Measurements from ENCODE around the gene POLR2L. TPM values are rescaled to one million over a fixed set of nuclear protein-coding genes. Genes with fewer than 3 reads are reported as not detected.

The POLR2L gene
- total RNA-seq, 2 experiments from 2014 or later = 121 to 134 TPM

DNA sequence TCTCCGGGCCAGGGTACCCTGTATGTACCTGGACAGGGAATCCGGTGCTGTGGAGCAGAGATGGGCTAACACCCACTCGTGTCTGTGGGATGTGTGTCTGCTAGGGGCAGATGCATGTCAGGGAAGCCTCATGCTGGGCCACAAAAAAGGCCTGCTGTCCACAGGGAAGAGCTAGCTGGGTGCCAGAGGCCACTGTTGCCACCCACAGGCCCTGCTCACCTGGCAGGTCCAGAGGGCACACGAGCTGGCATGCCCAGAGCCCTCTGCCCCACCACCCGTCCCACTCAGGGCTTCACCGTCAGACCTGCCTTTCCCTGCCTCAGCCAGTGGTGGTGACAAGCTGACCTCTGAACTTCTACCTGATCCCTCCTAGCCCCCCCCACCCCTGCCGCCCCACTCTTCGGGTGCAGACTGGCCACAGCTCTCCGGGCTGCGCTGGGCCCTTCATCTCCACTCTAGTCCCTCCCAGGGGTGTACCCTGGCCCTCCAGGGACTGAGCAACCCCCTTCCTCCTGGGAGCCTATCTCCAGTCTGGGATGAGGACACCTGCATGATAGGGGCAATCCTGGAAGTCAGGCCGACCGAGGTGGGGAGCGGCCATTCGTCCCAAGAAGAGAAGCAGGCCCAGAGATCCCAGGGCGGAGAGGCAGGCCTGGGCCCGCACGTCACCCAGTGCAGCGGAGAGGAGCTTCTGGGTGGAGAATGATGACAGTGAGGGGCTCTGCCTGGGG, 45.6 kb downstream of the POLR2L start:
- H3K4me1 Mint-ChIP-seq = peaks cover 9% of the 10 kb centered on the region
- H3K36me3 Mint-ChIP-seq = peaks cover 8% of the 10 kb centered on the region
- H3K27ac Mint-ChIP-seq = peak overlapping the region; percentile 85
- H3K27me3 Mint-ChIP-seq = no peaks in the 10 kb centered on the region
- H3K4me3 Mint-ChIP-seq = peak overlapping the region; percentile 93
- DNase-seq = no peak
- no peaks in the 10 kb centered on the region for H3K9me3 Mint-ChIP-seq

DNA sequence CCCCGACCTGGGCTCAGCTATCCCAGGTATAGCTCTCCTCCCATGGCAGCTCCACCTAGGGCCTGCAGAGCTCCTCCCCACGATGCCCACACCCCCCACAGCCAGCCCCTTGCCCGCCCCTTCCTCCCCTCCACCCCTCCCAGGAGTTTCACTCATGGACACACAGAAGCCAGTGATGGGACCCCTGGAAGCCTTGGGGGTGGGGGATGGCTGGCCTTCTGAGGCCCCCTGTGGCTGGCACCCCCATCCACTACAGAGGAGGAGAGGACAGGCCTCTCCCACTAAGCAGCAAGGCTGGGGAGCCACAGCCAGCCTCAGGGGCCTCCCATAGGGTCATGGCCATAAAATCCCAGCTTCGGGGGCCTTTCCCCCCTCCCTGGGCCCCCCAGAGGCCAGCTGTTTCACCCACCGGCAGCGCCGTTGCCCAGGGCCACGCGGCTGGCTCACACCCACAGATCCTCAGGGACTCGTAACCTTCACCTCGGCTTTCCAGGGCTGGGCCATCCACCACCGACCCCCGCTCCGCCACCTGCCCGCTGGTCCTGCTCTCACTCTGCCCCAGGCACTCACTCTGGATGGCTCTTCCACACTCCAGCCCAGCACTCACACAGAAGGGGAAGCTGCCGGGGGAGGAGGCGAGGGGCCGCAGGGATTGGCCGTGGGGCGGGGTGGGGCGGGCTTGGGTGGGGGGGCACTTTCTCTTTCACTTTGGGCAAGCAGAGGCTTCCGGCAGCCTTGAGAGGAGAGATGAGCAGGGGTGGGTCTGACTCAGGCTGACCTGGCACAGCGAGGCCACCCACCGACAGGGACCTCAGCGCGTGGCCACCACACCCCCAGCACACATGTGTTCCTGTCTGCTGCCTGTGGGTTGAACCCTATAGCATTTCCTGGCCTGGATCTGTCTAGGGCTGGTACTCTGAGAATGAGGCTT, 46.4 kb downstream of the POLR2L start:
- Mint-ChIP-seq H3K27me3 (no peaks in the 10 kb centered on the region), H3K9me3 (no peaks in the 10 kb centered on the region), H3K36me3 (peaks cover 10% of the 10 kb centered on the region), H3K27ac (peak overlapping the region; percentile 85), H3K4me1 (peaks cover 9% of the 10 kb centered on the region), H3K4me3 (peak overlapping the region; percentile 93)
- DNase-seq = peak; percentile 86

DNA sequence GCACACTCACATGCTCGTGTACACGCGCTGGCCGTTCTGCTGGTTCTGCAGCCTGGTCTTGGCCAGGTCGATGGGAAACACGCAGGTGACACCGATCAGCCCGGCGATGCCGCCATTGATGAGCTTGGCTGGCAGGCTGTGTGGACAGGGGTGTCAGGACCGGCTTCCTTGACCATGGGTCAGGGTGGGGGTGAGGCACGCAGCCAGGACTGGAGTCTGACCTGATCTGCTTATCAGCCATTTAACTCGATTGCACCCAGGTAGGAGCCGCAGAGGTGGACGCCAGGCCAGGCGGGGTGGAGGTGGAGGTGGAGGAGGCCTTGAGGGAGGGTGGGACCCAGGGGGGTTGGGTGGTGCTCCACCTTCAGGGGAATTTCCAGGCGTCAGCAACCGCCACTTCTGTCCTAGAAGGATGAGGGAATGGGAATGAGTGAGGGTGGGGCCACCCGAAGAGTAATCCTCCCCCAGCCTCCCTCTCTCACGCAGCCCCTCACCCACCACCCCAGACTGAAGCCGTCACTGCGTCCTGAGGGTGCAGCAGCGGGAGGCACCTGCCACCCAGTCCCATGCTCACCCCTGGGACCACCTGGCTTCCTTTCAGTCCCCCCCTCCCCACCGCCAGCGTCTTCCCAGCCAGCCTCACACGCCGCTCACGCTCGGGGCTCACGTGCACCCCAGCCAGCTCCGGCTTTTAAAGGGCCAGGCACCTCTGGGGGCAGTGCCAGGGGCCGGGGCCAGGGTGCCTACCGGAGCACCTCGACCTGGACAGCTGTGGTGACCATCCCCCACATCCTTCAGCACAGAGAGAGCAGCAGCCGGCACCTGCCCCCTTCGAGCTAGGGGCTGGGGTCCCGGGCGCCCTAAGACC, 47.3 kb downstream of the POLR2L start:
- Mint-ChIP-seq H3K9me3 (no peaks in the 10 kb centered on the region), H3K27me3 (no peaks in the 10 kb centered on the region), H3K4me1 (peaks cover 9% of the 10 kb centered on the region), H3K36me3 (peaks cover 12% of the 10 kb centered on the region), H3K4me3 (peak overlapping the region; percentile 93), H3K27ac (no peak overlapping the region)
- no peak for DNase-seq

DNA sequence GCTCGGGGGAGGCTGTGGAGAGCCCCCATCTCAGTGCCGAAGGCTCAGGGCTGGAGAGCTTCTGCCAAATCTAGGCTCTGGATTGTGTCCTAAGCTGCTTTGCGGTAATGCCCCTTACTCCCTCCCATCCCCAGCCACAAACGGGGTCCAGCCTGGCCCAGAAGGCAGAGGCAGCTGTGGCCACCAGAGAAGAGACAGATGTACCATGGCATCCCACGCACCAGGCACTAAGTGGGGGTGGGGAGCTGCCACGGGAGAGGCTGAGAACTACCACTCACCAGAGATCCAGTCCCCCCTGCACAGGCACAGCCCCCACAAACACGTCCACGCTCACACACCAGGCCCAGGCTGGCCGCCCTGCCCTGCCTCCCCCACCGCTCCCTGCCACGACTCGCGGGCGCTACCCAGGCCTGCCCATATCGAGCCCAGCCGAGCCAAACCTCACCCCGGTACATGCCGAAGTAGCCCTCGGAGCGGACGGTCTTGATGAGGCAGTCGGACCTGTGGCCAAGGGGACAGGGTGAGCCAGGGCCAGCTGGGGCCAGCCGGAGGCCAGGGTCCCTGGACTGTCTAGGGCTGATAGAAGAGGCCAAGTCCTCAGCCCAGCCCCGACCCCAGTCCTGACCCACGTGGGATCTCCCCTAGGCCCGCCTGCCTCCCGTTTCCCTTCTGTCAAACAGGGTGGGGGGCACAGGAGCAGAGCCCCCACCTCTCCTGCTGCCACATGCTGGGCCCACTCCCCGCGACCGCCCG, 48.1 kb downstream of the POLR2L start:
- Mint-ChIP-seq H3K4me1 (peaks cover 9% of the 10 kb centered on the region), H3K9me3 (no peaks in the 10 kb centered on the region), H3K27ac (no peak overlapping the region), H3K4me3 (peak overlapping the region; percentile 62), H3K36me3 (peaks cover 12% of the 10 kb centered on the region), H3K27me3 (no peaks in the 10 kb centered on the region)
- no peak for DNase-seq

DNA sequence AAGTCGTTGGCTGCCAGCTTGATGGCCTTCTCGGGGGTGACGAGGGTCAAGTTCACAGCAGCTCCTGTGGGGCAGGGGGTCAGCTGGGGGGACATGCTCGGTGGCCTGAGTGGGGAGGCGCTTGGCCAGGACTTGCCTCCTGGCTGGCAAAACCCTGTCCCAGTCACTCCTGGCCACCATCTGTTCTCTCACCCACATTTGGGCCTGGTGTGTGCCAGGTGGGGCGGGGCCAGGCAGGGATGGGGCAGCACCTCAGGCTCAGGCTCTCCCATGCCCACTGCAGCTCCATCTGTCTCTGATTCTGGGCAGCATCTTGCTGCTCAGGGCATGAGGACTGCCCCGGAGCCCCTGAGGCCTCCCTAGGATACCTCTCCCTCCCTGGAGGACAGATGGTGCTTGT, 48.8 kb downstream of the POLR2L start:
- Mint-ChIP-seq H3K4me3 (peak overlapping the region; percentile 22), H3K9me3 (no peaks in the 10 kb centered on the region), H3K27me3 (no peaks in the 10 kb centered on the region), H3K4me1 (peaks cover 9% of the 10 kb centered on the region), H3K36me3 (peaks cover 12% of the 10 kb centered on the region), H3K27ac (no peak overlapping the region)
- DNase-seq = no peak

DNA sequence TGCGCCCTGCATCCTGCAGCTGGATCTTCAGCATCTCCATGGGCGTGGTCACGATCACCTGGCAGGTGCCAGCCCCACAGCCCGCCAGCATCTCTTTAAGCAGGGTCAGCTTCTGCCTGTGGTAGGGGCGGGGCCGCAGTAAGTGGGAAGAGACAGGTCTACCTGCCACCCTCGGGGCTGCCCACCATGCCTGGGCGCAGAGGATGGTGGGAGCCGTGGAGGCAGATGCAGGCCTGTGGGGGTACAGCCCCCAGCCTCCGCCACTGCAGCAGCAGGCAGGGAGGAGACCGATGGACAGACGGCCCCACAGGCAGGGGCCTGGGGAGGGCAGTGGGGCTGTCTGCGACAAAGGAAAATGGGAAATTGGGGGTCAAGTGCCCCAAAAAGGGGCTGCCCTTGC, 49.5 kb downstream of the POLR2L start:
- H3K9me3 Mint-ChIP-seq = no peaks in the 10 kb centered on the region
- H3K4me1 Mint-ChIP-seq = peaks cover 10% of the 10 kb centered on the region
- H3K4me3 Mint-ChIP-seq = no peak overlapping the region
- peaks cover 12% of the 10 kb centered on the region for H3K36me3 Mint-ChIP-seq
- H3K27me3 Mint-ChIP-seq = no peaks in the 10 kb centered on the region
- no peak overlapping the region for H3K27ac Mint-ChIP-seq
- no peak for DNase-seq

DNA sequence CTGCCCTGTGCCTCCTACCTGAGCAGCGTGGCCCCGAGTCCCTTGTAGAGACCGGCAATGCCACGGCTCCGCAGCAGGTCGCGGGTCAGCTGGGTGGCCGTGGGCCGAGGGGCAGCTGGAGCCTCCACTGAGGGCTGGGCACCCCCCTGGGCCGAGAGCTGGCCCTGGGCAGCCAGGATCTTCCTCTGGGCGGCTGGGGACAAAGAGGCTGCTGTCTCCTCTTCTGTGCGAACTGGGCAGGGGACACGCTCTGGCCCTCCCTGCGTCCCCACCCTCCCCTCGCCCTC, 49.9 kb downstream of the POLR2L start:
- H3K4me1 Mint-ChIP-seq = peaks cover 12% of the 10 kb centered on the region
- H3K9me3 Mint-ChIP-seq = no peaks in the 10 kb centered on the region
- H3K27ac Mint-ChIP-seq = no peak overlapping the region
- DNase-seq = no peak
- H3K27me3 Mint-ChIP-seq = no peaks in the 10 kb centered on the region
- H3K4me3 Mint-ChIP-seq = no peak overlapping the region
- H3K36me3 Mint-ChIP-seq = peaks cover 12% of the 10 kb centered on the region

DNA sequence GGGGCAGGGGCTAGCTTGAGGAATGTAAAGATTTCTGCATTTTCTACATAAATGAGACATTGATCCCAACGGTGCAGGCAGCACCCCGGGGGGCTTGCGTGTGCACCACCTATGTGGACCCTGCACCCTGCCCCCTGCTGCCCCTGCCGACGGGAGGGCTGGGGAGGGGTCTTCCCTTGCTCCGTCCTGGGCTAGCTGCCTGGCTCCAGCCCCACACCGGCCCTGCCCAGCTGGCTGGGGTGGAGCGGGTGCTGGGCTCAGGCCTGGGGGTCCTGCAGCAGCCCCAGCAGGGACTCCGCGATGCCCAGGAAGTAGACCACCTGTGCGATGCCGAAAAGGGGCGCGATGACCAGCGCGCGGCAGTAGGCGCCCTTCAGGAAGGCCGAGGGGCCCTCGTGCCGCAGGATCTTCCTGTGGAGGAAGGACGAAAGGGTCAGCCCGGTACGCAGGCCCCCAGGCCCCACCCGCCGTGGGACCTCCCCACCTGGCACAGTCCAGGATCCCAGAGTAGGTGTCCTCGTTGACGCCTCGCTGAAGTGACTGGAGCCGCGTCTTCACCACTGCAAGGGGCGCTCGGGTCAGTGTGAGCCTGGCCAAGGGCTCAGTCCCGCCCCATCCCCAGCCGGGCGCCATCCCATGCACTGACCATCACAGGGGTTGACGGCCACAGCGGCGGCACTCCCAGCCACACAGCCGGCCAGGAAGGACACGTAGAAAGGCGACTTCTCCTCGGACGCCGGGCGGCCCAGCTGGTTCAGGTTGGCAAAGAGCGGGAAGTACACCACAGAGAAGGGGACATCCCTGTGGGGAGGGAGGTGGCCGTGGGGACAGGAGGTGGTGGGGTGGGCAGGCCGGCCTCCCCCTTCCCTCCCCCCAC, 50.4 kb downstream of the POLR2L start:
- H3K36me3 Mint-ChIP-seq = peaks cover 12% of the 10 kb centered on the region
- no peaks in the 10 kb centered on the region for H3K9me3 Mint-ChIP-seq
- H3K4me3 Mint-ChIP-seq = no peak overlapping the region
- H3K27ac Mint-ChIP-seq = no peak overlapping the region
- DNase-seq = no peak
- peaks cover 11% of the 10 kb centered on the region for H3K4me1 Mint-ChIP-seq
- no peaks in the 10 kb centered on the region for H3K27me3 Mint-ChIP-seq

DNA sequence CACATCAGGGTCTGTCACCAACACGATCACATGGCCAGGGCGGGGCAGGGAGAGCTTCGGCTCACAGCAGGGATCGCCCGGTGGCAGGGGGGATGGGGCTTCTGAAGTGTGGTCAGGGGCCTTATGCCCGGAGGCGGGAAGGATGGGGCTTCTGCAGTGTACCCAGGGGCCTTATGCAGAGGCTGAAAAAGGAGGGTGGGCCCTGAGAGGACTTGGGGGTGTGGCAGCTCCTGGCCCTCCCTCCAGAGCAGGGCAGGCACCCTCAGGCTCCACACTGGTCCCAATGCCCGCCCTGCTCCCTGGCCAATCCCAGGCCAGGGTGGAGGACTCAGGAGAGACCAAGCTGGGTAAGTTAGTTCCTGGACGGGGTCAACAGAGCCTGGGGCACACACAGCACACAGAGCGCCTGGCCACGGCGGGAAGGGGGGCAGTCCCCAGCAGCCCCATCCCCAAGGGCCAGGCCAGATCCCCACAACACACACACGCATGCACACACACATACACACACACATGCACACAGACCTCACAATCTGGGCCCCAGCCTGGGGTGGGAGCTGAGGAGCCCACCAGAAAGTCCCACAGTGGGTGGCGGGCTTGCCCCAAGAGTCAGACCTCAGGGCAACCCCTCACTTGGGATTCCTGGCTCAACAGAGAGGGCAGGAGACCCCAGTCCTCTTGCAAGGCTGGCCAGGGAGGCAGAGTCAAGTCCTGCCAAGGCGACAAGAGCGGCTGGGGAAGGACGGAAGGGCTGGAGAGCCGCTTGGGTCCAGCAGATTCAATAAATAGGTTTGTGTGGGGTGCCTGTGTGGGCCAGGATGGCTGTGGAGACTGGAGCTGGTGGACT, 51.4 kb downstream of the POLR2L start:
- peaks cover 10% of the 10 kb centered on the region for H3K36me3 Mint-ChIP-seq
- H3K4me3 Mint-ChIP-seq = no peak overlapping the region
- DNase-seq = no peak
- H3K9me3 Mint-ChIP-seq = no peaks in the 10 kb centered on the region
- H3K27me3 Mint-ChIP-seq = no peaks in the 10 kb centered on the region
- peaks cover 7% of the 10 kb centered on the region for H3K4me1 Mint-ChIP-seq
- H3K27ac Mint-ChIP-seq = no peak overlapping the region

DNA sequence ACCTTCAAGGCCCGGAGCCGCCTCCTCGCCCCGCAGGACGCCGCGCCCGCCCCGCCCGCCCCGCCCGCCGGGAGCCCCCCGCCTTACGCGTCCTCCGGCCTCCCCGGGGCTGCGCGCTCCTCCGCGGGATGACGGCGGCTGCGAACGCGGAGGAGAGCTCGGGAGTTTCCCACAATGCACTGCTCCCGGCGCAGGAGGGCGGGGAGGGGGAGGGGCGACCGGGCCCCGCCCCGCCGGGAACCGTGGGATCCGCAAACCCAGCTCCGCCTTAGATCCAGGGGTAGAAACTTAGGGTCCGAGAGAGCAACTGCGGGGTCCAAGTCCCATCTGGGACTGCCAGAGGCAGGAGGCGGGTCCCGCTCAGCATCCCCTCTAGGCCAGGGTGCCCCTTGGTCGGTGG, 52.4 kb downstream of the POLR2L start, which contains the start of gene CEND1:
CEND1 (minus strand) TSS at position 148 of the 400 bp plus-strand sequence. CDS start 1,514 bp downstream, outside the sequence.
- peak; percentile 52 for DNase-seq
- peak within 1 kb of the TSS; percentile 25 for H3K4me3 Mint-ChIP-seq
- H3K36me3 Mint-ChIP-seq = peaks cover 10% of the 10 kb centered on the region
- no peaks in the 10 kb centered on the region for H3K9me3 Mint-ChIP-seq
- no peaks in the 10 kb centered on the region for H3K27me3 Mint-ChIP-seq
- H3K27ac Mint-ChIP-seq = no peak within 1 kb of the TSS
- peaks cover 5% of the 10 kb centered on the region for H3K4me1 Mint-ChIP-seq

All from activated naive CD8-positive, alpha-beta T cell treated with anti-CD3 and anti-CD28 coated beads for 36 hours (primary cell).